Stimulated activated CD4-positive, alpha-beta T cell treated with anti-CD3 and anti-CD28 coated beads, Interleukin-15, amount 100 ng/mL, for 1 hour (primary cell): Measurements from ENCODE around the gene CD2.

Experiments used
- DNase-seq, 2 donors: peaks; one replicate each; pipeline ENCODE4 v3.0.0-alpha.2; 2020; ENCODE audit warnings: low read depth in 1 of 2, low spot score in 1 of 2

The CD2 gene

GRCh38 chr1:116771997-116772647 lies 17.9 kb downstream of the CD2 start:
- DNase-seq: no peak

GRCh38 chr1:116772648-116773045 lies 18.4 kb downstream of the CD2 start:
- no peak for DNase-seq

GRCh38 chr1:116775116-116775752 lies 21.0 kb downstream of the CD2 start:
- no peak for DNase-seq

GRCh38 chr1:116777831-116778830 lies 23.9 kb downstream of the CD2 start:
- no peak for DNase-seq

- no peak for DNase-seq
Measured at GRCh38 chr1:116781034-116781433, 26.8 kb downstream of the CD2 start.

- DNase-seq: no peak
Measured at GRCh38 chr1:116785006-116785405, 30.8 kb downstream of the CD2 start.

GRCh38 chr1:116786049-116786448 lies 31.8 kb downstream of the CD2 start:
- DNase-seq: no peak

- no peak for DNase-seq
Measured at GRCh38 chr1:116791727-116792126, 37.5 kb downstream of the CD2 start.

GRCh38 chr1:116793357-116793935 lies 39.2 kb downstream of the CD2 start:
- DNase-seq: no peak

- DNase-seq: no peak
Measured at GRCh38 chr1:116794371-116794770, 40.1 kb downstream of the CD2 start.

- no peak for DNase-seq
Measured at GRCh38 chr1:116794804-116795481, 40.7 kb downstream of the CD2 start.

- no peak for DNase-seq
Measured at GRCh38 chr1:116795482-116795829, 41.2 kb downstream of the CD2 start.

- DNase-seq: no peak
Measured at GRCh38 chr1:116804736-116805135, 50.5 kb downstream of the CD2 start.

GRCh38 chr1:116805398-116805797 lies 51.2 kb downstream of the CD2 start:
- DNase-seq: no peak

GRCh38 chr1:116806245-116806644 lies 52.0 kb downstream of the CD2 start:
- peak; percentile 21 to 47 for DNase-seq

GRCh38 chr1:116806671-116807070 lies 52.4 kb downstream of the CD2 start:
- no peak for DNase-seq

GRCh38 chr1:116807394-116808199 lies 53.4 kb downstream of the CD2 start:
- no peak for DNase-seq

- DNase-seq: no peak
Measured at GRCh38 chr1:116808200-116808847, 54.1 kb downstream of the CD2 start.

- no peak for DNase-seq
Measured at GRCh38 chr1:116808848-116809508, 54.7 kb downstream of the CD2 start.
